GM18858 (cell line): ENCODE measurements around the gene IMMP2L.
"Not testable (repeated sequence)": the region's sequence is repeated elsewhere in the genome, so short reads cannot be mapped to it uniquely, and the experiment has no call there.

Experiments
- ATAC-seq: cut with Tn5 transposase; IDR thresholded peaks from one replicate; pipeline ENCODE4 v1.9.1; 2021; ENCODE audit not compliant: unreplicated experiment

Gene IMMP2L

DNA sequence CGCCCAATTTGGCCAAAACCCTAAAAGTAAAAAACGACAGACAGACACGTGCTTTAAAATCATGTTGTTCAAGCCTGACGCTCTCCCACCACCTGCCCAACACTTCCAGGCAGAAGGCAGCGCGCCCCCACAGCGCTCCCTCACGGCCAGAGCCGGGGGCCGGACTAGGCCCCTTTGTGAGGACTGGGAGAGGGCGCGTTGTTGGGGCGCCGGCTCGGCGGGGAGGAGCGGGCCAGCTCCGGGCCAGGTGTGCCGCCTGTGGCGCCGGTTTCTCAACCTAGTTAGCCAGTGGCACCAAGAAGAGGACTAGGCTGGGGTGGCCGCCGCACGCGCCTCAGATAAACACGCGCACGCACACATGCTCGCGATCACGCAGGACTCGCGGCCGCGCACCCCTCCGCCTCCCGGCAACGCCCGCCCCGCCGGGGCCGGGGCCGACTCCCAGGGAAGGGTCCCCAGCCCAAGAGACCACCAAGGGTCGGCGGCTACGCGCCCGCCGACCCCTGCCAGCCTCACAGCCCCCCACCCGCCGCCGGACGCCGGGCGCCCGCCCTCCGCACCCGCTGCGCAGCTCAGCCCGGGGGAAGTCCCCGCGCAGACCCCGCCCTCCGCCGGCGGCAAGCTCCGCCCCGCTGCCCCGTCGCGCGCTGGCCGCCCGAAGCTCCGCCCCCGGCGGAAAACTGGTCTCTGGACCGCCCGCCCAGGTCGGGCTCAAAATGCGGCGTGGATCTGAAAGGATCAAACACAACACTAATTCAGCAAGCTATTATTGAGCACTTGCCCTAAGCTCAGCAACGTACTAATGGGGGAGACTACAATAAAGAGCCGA, at the start of gene IMMP2L:
TSS of gene IMMP2L (minus strand) at position 589 of the 829 bp plus-strand sequence.
- peak; percentile 62 for ATAC-seq

DNA sequence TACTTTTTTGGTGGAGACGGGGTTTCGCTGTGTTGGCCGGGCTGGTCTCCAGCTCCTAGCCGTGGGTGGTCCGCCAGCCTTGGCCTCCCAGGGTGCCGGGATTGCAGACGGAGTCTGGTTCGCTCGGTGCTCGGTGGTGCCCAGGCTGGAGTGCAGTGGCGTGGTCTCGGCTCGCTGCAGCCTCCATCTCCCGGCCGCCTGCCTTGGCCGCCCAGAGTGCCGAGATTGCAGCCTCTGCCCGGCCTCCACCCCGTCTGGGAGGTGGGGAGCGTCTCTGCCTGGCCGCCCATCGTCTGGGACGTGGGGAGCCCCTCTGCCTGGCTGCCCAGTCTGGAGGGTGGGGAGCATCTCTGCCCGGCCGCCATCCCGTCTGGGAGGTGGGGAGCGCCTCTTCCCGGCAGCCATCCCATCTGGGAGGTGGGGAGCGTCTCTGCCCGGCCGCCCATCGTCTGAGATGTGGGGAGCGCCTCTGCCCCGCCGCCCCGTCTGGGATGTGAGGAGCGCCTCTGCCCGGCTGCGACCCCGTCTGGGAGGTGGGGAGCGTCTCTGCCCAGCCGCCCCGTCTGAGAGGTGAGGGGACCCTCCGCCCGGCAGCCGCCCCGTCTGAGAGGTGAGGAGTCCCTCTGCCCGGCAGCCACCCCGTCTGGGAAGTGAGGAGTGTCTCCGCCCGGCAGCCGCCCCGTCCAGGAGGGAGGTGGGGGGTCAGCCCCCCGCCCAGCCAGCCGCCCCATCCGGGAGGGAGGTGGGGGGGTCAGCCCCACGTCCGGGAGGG, 47.4 kb upstream of the IMMP2L start:
- not testable (repeated sequence) for ATAC-seq

DNA sequence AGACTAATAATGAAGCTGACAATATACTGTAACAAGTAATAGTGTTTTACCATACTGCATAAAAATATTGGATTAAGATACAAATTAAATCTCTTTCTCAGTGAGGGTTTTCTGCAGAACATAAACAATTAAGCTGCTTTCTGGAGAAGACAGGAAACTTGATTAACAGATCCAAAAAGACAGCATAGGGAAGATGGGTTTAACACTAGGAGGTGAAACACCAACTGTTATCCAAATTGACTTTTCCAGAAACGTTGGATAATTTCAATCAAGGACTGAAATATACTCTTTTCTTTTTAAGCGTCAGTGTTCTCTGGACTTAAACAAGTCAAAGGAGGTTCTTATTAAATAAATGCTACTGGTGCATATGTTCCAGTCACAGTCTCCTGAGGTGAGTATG, 45.3 kb upstream of the IMMP2L start:
- ATAC-seq: no peak

DNA sequence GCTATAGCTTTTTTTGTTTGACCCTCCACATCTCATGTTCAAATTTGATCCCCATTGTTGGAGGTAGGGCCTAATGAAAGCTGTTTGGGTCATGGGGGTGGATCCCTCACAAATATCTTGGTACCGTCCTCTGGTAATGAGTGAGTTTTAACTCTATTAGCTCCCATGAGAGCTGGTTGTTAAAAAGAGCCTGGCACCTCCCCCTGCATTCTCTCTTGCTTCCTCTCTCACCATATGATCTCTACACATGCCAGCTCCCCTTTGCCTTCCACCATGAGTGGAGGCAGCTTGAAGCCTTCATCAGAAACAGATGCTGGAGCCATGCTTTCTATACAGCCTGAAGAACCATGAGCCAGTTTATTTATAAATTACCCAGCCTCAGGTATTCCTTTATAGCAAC, 43.0 kb upstream of the IMMP2L start:
- no peak for ATAC-seq

DNA sequence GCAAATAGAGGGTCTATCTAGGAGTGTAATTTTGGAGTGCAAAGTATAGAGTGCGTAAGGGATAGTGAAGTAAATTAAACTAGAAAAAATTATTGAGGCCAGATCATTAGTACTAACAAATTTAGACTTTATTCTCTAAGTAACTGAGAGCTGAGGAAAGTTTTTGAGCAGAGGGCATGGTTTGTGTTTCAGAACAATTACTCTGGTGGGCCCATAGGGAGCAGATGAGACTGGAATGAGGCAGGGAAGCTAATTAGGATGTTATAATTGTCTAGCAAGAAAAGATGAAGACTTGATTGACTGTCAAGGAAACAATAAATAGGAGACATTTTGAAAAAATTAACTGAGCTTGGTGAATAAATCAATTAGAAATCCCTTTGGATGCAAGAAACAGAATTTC, 37.8 kb upstream of the IMMP2L start:
- ATAC-seq: no peak

DNA sequence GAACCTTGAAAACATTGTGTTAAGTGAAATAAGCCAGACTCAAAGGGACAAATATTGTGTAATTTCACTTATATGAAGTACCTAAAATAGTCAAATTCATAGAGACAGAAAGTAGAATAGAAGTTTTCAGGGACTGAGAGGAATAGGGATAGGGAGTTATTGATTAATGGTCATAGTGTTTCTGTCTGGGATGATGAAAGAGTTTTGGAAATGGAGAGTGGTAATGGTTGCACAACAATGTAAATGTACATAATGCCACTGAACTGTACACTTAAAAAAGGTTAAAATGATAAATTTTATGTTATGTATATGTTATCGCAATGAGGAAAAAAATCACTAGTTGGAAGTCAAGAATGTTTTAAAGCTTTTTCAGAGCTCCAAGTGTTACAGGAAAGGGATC, 33.5 kb upstream of the IMMP2L start:
- no peak for ATAC-seq

DNA sequence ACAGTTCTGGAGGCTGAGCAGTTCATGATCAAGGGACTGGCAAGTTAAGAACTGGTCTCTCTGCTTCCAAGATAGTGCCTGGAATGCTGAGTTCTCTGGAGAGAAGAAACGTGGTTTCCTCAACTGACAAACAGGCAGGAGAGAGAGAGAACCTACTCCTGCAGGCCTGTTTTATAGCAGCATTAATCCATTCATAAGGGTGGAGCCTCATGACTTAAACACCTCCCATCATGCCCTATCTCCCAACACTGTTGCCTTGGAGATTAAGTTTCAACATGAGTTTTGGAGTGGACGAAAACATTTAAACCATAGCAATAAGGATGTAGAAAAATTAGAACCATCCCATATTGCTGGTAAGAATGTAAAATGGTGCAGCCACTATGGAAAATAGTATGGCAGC, 32.3 kb upstream of the IMMP2L start:
- no peak for ATAC-seq

DNA sequence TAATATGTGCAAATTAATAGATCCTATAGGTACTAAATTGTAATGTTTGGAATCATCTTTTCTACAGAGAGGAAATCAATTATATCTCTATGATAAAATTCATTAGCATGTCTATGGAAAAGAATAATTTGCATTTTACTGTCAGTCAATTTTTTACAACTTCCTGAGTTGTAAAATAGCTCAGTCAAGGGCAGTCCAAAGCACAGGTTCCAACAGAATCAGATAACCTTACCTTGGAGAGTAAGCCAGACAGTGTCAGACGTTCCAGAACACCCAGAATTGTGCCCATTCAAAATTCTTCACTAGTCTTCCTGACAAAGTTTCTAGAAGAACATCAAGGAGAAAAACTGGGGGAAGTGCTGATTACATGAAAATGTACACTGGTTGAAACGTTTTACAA, 31.1 kb upstream of the IMMP2L start:
- no peak for ATAC-seq

DNA sequence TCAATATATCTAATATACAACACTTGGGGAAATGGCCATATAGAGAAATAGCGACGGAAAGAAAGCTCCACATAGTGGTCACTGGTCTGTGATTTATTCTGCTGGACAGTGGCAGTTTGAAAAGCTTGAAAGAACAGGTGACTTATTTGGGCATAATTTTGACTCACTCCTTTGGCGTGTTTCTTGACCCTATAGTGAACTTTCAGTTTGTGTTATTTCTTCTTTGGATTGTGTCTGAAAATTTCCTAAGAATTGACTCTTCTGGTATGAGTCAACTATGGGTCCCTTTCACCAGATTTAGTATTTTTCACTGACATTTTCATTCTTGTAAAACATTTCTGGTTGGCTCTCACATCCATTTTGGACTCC, 25.8 kb upstream of the IMMP2L start:
- no peak for ATAC-seq

DNA sequence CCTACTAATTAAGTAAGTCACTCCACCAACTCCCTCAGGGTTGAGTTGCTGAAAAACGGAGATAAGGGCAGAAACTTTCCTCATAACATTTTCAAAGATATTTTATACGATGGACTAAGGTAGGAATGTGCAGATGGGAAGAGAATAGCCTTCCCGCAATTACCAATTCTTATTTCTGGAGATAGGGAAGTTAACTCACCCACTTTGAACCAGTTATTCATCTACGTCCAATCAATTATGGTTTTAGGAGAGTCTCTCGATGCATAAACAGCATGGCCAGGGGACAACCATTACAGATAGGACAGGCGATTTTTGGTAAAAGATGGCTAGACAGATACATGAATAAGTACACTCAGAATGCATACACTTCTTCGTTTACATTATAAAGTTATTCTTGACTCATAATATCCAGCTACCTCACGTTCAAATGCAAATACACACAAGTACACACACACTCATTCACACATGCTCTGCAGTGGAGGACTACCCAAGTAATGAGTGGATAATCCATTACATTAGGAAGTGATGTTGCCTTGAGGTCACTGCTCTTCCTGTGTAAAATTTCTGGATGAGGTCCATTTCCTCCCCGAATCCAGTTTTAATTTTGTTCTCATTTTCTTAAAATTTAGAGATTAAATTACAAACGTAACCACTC, 25.2 kb upstream of the IMMP2L start:
- ATAC-seq: no peak

DNA sequence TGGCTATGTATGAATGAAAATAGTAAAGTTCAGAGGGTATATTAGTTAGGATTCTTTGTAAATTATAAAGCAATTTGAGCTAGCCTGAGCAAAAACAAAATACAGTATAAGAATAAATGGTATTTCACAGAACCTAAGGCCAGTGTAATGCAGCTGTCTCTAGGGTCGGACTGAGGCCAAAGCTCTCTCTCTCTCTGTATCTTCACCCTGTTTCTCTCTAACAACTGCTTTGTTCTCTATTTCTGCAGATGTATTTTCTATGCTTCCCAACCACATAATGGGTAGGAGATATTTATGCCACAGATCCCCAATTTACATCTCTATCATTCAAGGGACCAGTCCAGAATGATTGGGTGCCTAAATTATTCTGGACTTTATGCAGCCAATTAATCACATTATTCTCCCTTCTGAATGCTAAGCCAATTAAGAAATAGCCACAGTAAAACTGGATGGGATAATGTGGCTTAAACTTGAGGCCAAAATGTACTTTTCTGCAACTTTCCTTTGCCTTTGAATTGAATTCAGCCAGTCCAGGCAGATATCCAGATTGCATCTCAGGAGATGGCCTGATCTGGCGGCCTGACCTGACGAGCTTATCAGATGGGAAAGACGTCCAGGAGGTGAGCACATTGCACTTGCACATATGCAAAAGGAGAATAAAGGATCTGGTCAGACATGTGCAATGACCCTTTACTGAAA, 24.6 kb upstream of the IMMP2L start:
- no peak for ATAC-seq

DNA sequence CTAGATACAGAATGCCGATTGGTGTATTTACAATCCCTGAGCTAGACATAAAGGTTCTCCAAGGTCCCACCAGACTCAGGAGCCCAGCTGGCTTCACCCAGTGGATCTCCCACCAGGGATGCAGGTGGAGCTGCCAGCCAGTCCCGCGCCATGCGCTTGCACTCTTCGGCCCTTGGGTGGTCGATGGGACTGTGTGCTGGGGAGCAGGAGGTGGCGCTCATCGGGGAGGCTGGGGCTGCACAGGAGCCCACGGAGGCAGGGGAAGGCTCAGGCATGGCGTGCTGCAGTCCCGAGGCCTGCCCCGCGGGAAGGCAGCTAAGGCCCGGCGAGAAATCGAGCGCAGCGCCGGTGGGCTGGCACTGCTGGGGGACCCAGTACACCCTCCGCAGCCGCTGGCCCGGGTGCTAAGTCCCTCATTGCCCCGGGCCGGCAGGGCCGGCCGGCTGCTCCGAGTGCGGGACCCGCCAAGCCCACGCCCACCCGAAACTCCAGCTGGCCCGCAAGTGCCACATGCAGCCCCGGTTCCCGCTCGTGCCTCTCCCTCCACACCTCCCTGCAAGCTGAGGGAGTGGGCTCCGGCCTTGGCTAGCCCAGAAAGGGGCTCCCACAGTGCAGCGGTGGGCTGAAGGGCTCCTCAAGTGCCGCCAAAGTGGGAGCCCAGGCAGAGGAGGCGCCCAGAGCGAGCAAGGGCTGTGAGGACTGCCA, 19.6 kb upstream of the IMMP2L start:
- not testable (repeated sequence) for ATAC-seq

DNA sequence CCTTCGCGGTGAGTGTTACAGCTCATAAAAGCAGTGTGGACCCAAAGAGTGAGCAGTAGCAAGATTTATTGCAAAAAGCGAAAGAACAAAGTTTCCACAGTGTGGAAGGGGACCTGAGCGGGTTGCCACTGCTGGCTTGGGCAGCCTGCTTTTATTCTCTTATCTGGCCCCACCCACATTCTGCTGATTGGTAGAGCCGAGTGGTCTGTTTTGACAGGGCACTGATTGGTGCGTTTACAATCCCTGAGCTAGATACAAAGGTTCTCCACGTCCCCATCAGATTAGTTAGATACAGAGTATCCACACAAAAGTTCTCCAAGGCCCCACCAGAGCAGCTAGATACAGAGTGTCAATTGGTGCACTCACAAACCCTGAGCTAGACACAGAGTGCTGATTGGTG, 18.9 kb upstream of the IMMP2L start:
- not testable (repeated sequence) for ATAC-seq

DNA sequence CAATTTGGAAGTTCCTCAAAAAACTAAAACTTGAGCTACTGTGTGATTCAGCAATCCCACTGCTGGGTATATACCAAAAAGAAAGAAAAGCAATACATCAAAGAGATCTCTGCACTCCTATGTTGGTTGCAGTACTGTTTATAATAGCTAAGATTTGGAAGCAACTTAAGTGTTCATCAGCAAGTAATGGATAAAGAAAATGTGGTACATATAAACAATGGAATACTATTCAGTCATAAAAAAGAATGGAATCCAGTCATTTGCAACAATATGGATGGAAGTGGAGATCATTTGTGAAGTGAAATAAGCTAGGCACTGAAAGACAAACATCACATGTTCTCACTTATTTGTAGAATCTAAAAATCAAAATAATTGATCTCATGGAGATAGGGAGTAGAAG, 16.5 kb upstream of the IMMP2L start:
- no peak for ATAC-seq

DNA sequence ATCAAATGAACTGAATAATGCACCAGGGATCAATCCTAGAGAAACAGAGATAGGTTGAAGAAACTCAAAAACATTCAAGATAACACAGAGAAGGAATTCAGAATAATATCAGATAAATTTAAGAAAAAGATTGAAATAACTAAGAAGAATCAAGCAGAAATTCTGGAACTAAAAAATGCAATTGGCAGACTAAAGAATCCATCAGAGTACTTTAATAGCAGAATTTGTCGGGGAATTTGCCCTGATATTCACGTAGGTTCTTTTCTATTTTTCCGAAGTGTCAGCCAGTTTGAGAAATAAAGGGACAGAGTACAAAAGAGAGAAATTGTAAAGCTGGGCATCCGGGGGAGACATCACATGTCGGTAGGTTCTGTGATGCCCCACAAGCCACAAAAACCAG, 9.4 kb upstream of the IMMP2L start:
- ATAC-seq: no peak

DNA sequence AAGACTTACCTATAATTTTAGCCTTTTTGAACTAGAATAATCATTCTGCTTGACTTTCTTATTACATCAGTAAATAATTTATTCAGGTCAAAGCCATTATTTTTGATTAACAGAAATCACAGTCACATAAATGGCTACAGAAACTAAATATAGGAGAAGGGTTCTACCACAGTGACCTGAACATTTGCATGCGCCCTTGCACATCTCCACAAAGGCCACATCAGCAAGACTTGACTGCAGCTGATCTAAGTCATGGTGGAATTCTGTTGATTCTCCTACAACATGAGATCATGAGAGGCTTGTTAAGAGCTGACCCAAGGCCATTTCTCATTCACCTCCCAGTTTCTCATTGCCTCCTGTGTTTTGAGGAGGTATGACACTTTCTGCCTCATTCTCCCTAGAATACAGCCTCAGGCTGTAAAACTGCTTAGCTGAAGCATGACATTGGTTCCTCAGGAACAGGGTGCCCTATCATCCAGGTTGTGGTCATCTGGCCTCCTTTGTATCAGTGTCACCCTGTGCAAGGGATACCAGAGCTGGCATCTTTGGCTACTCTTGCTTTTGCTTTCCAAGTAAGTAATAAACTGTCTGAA, 6.7 kb upstream of the IMMP2L start:
- peak; percentile 57 for ATAC-seq

DNA sequence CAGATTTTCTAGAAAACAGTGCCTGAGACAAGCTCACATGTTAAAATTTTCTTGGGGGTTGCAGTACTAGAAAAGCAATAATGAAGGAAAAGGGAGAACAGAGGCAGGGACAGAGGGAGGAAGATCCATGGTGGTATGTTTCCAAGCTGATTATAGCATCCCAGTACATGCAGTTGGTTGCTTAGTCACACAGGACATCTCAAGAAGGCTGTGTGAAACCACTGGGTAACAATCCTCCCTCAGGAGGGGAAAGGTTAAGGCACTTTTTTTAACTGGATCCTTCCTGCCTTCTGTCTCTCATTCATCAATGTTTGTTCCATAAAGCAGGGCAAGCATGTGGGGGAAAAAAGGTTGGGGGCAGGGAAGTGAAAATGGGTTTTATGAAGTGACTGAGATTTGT, 6.1 kb upstream of the IMMP2L start:
- no peak for ATAC-seq

DNA sequence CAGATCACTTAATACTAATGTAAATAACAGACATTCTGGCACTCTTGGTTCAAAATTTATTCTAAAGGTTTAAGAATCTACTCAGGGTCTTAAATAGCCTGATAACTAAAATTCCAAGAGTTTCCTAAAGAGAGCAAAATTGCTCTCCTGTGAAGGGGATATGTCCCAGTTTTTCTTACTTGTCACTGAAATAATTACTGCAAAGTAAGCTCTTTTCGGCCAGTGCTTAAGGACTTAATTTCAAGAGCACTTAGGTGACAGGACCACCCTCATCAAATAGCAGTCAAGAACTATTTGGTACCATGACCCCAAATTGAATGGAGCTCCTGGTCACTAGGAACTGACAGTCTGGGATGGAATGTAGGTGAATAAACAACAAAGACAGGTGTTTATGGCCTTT, 1.8 kb upstream of the IMMP2L start:
- no peak for ATAC-seq

DNA sequence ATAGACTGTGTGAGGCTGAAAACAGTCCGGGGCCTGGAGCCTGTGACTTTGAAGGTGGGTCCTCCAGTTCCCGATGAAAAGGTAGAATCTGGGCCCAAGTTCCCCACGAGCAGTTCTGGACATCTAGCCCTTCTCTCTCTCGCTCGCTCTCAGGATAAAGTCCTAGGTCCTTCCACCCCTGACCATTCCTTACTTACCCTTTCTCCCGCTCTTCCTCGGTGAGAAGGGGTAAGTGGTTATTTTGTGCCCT, 713 bp downstream of the IMMP2L start:
- ATAC-seq: no peak

DNA sequence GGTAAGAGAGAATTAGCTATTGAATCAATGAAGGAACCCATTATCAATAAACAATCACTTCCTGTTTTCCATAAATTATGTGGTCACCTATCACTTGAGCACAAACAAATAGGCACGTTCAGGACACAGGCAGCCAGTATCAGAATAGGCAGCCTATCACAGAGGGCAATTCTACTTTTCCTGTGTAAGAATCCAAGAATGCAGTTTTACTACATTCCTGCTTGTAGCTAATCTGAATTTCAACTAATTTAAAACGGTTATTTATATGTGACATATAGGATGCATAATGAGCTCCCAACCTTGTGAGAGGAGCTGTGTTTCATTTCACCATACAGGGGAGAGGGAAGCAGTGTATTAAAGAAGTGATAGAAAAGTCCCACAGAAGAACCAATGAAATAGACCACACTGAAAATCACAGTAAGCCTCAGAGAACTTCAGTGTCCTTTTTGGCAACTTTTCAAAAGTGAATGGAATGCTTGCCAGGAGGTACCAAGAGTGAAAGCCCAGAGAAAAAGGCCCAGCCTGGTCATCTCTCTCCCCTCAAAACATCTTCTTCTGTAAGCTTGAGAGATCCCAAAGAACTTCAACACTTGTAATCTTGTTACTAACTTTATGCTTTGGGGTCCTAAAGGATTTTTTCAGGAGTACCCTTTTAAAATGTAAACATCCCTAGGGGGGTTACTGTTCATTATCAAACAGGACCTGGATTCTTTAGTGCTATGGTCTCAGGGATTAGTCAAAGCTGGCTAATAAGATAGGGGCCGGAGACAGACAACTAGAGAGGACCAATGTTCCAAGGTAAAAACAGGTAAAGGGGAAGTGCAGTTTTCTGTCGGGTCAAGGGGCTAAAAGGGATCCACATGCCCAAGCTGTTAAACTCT, 1.3 kb downstream of the IMMP2L start:
- no peak for ATAC-seq
